ENCODE measurements around the gene NRXN2. TPM values are rescaled to one million over a fixed set of nuclear protein-coding genes. Genes with fewer than 3 reads are reported as not detected.

NRXN2 gene
- total RNA-seq, 1 experiment from 2014 or later, result 0.77 TPM

GRCh38 chr11:64614917-64615316, 108.1 kb downstream of the NRXN2 start:
- in situ Hi-C loops (cut with HindIII; ENCODE audit: low pct_unique_long_range_greater_than_20kb, low sequenced_read_pairs), result no loop called here

GRCh38 chr11:64613648-64614047, 109.3 kb downstream of the NRXN2 start:
- DNase-seq (ENCODE audit: low read depth, low spot score), result no peak
- in situ Hi-C loops (cut with HindIII; ENCODE audit: low pct_unique_long_range_greater_than_20kb, low sequenced_read_pairs), result no loop called here

More at GRCh38 chr11:64614917-64615316, 108.1 kb downstream of the NRXN2 start:
- no peak for DNase-seq (ENCODE audit: low read depth, low spot score)

DNA sequence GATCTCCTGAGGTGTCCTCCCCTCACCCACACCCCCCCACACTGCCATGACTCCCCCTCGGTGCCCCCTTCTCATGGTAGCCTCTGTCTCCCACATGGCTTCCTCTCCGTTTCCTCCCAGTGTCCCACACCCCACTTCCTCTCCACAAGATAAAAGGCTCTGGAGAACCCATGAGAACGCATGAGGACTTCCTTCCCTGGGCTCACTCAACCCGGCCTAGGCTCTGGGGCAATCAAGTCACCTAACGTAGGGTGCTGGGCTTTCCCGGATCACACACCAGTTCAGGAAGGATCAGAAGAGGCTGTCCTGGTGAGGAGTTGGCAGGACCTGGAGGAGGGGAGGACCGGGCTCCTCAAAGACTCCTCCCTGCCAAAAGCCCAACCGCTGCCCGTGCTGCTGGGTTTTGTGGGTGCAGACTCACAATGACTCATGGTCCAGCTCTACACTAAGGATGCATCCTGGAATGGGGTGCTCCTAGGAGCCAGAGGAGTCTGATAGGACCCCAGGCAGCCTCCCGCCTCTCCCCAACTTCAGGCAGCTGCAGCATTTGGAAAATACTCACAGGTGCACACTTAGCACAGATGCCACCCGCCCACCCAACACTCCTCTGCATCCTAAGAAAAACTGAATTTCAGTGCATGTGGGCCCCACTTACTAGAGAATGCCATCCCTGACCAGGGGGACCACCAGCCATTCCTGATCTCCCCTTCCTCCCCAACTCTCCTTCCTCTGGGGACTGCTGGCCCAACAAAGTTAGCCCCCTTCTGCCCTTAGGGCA, 110.9 kb downstream of the NRXN2 start:
- no peak for DNase-seq (ENCODE audit: low read depth, low spot score)
- in situ Hi-C loops (cut with HindIII; ENCODE audit: low pct_unique_long_range_greater_than_20kb, low sequenced_read_pairs), result no loop called here

DNA sequence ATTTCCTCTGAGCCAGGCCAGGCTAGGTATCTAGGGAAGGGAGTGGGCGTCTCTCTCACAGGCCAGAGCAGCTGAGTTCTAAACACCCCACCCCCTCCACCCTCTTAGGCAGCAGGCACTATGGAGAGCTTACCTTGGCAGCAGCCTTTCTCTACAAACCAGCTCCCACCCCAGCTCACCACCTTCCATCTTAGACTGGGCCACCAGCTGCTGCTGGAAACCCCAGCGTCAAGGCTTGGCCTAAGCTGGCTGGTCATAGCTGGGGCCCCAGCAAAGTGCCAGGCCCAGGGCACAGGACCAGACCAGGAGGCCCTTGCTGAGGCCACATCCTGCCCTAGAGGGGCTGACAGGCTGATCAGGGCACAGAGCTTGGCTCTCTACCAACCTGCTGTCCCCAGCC, 111.8 kb downstream of the NRXN2 start:
- no peak for DNase-seq (ENCODE audit: low read depth, low spot score)
- in situ Hi-C loops (cut with HindIII; ENCODE audit: low pct_unique_long_range_greater_than_20kb, low sequenced_read_pairs), result no loop called here

GRCh38 chr11:64610596-64610995, 112.4 kb downstream of the NRXN2 start:
- no peak for DNase-seq (ENCODE audit: low read depth, low spot score)
- in situ Hi-C loops (cut with HindIII; ENCODE audit: low pct_unique_long_range_greater_than_20kb, low sequenced_read_pairs), result no loop called here

DNA sequence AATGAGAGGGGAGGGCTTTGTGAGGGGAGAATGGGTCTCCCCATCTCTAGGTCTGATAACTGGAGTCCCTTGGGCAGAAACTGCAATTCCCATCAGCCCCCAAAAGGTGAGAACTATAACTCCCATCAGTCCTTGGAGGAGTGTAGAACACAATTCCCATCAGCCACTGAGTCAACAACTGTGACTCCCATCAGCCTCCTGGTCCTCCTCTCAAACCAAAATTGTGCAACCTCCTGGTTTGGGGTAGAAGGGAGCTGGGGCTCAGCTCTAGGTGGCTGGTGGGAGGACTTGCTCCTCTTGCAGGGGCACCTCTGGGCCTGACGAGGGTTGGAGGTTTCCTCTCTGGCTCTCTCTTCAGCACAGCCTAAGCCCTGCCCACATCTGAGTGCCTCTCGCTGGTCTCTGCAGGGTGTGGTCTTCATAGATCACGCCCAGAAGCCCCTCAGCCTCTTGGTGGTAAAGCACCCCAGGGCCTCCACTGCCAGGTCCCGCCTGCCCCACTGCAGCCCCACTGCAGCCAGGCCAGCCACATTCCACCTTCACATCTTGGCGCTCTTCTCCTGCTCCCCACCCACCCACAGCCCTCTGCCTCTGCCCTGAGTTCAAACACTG, 113.5 kb downstream of the NRXN2 start:
- no peak for DNase-seq (ENCODE audit: low read depth, low spot score)
- in situ Hi-C loops (cut with HindIII; ENCODE audit: low pct_unique_long_range_greater_than_20kb, low sequenced_read_pairs), result no loop called here

DNA sequence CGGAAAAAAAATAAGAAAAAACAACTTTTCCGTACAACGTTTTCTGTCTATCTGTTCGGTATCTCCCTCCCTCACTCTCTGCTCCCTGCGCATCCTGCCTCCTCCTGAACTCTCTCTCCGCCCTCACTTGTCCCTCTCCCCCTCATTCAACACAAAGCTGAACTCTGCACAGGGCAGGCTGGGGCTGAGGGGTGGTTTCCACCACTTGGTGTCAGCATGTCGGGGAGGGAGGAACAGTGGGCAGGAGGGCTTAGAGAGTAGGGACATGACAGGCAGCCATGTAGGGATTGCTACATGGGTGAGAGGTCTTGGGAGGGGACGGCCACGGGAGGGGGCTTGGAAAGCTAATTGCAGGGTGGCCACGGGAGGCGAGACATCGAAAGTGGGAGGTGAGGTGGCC, 114.4 kb downstream of the NRXN2 start:
- in situ Hi-C loops (cut with HindIII; ENCODE audit: low pct_unique_long_range_greater_than_20kb, low sequenced_read_pairs), result no loop called here
- no peak for DNase-seq (ENCODE audit: low read depth, low spot score)

DNA sequence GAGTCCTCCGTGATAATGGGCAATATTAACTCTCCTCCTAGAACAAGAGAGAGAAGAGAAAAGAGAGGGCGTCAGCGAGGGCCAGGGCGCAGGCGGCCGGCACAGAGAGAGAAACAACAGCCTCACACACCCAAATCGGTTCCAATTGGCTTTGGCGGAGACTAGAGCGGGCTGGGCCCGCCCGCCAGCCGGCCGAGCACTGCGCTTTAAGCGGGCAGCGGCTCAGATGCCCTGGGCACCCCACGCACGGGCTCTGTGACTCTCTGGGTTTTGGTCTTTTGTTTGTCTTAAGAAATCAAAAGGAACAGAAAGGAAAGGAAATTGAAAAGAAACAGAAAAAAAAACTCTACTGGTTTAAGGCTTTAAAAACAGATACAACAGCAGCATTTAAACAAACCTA, 115.0 kb downstream of the NRXN2 start:
- in situ Hi-C loops (cut with HindIII; ENCODE audit: low pct_unique_long_range_greater_than_20kb, low sequenced_read_pairs), result no loop called here

GRCh38 chr11:64607381-64607985, 115.5 kb downstream of the NRXN2 start:
- in situ Hi-C loops (cut with HindIII; ENCODE audit: low pct_unique_long_range_greater_than_20kb, low sequenced_read_pairs), result no loop called here
- no peak for DNase-seq (ENCODE audit: low read depth, low spot score)

More for the DNA sequence above, 115.0 kb downstream of the NRXN2 start:
- DNase-seq (ENCODE audit: low read depth, low spot score), result no peak

- no peak for DNase-seq (ENCODE audit: low read depth, low spot score)
- in situ Hi-C loops (cut with HindIII; ENCODE audit: low pct_unique_long_range_greater_than_20kb, low sequenced_read_pairs), result no loop called here
Measured at GRCh38 chr11:64606796-64607380, 116.1 kb downstream of the NRXN2 start.

DNA sequence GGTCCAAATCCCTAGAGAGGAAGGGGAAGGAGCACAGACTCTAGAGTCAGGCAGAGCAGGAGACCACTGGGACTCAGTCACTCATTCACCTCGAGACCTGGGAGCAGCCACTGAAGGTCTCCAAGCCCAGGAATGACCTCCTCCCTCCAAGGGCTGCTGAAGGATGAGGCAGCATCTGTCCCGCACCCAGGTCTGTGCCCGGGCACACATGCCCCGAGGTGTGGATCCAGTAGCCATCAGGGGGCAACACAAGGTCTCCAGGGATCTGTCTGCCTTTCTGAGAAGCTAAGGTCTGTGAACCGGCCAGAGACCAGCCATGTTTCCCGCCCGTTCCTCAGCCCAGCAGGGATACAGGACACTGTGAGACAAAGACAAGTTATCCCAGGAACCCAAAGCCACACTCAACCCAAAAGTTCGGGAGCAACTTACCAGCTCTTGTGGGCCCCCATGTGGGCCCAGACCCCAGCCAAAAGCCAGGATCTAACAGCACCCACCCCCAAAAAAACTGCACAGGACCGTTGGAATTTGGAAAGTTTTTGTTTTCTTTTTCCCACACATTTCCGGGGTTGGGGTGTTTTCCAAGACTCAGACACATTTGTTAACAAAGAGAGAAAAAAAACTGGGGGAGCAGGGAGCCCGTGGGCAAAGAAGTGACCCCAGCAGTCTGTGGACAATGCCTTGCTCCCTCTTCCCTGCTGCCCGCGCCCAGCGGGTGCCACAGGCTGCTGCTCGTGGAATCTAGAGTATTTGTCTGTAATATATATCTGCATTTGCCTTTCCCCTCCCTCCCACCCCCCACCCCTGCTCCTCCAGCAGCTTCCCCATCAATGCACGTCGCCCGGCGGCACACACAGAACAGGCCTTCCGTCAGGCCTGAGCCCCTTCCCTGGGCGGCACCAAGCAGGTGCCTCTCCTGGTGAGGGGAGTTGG, 117.1 kb downstream of the NRXN2 start:
- no peak for DNase-seq (ENCODE audit: low read depth, low spot score)
- in situ Hi-C loops (cut with HindIII; ENCODE audit: low pct_unique_long_range_greater_than_20kb, low sequenced_read_pairs), result no loop called here

DNA sequence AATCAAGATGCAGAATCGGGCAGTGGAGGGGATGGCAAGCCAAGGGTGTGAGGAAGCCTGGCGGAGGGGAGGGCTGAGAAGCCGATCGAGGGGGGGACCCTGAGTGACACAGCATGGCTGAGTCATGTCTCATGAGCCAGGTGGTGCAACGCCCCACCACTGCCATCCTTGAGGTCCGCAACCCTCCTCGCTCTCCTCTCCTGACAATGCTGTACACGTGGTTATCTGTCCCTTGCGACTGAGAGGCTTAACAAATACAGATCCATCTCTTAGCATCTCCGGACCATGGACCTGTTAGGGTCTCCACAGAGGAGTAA, 117.8 kb downstream of the NRXN2 start:
- in situ Hi-C loops (cut with HindIII; ENCODE audit: low pct_unique_long_range_greater_than_20kb, low sequenced_read_pairs), result no loop called here
- no peak for DNase-seq (ENCODE audit: low read depth, low spot score)

GRCh38 chr11:64604458-64605243, 118.3 kb downstream of the NRXN2 start:
- in situ Hi-C loops (cut with HindIII; ENCODE audit: low pct_unique_long_range_greater_than_20kb, low sequenced_read_pairs), result no loop called here
- DNase-seq (ENCODE audit: low read depth, low spot score), result no peak

DNA sequence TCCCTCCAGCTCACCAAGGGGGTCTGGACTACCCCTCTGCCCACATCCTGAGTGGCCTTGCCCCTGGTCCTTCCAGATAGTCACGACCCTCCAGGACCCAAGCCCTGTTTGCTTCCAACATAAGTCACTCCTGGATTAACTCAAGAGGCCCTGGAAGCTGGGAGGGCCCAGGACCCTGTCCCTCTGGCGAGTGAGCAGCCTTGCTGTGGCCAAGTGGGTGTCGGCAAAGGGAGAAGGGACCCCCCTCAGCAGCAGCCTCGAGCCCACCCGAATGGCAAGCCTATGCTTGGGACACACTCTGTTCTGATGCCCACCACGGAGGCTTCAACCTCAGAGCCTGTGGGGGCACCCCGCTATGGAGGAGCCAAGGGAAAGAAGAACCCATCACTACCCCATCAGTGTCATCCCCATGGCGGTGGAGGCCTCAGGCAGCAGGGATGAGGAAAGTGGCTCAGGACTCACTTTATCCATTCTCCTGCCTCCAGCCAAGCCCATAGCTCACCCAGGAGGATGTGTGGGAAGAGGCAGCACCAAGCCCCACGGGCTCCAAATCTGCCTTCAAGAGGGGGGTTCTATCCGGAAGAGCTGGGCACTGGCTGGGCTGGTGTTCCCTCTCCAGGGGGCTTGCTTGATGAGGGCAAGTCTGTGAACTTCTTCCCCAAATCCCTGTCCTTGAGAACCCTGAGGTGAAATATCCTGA, 119.4 kb downstream of the NRXN2 start:
- in situ Hi-C loops (cut with HindIII; ENCODE audit: low pct_unique_long_range_greater_than_20kb, low sequenced_read_pairs), result no loop called here
- no peak for DNase-seq (ENCODE audit: low read depth, low spot score)

DNA sequence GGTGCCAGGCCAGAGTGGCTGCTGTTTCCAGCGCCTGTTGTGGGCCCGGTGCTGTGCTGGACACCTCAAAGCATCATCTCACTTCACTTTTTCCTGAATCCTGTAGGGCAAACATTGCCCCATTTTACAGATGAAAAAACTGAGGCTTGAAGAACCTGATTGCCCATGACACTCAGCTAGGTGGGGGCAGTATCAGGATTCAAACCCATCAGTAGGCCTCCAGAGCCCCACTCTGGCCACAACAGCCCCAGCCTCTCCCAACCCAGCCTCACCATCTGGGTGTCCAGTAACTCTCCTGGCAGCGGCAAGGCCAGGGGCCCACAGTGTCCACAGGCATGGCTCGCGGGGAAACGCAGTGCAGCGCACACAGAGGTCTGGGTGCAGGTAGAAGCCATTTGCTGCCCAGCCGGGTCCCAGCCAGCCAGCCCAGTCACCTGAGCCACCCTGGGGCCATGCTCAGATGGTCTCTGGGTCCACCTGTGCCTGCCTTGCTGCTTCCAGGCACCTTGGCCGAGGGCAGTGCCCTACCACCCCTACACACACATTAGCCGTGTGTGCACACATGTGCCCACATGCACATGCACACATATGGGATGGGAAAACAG, 120.4 kb downstream of the NRXN2 start:
- no peak for DNase-seq (ENCODE audit: low read depth, low spot score)
- in situ Hi-C loops (cut with HindIII; ENCODE audit: low pct_unique_long_range_greater_than_20kb, low sequenced_read_pairs), result no loop called here
